Activated CD4-positive, CD25-positive, alpha-beta regulatory T cell treated with anti-CD3 and anti-CD28 coated beads, Interleukin-2, amount 50 U/mL, for 72 hours (primary cell): ENCODE measurements around the gene OLAH.
"Not testable (repeated sequence)": the region's sequence is repeated elsewhere in the genome, so short reads cannot be mapped to it uniquely, and the experiment has no call there.

Experiments used
- DNase-seq: peaks from one replicate; pipeline ENCODE4 v3.0.0; 2021

OLAH gene

DNA sequence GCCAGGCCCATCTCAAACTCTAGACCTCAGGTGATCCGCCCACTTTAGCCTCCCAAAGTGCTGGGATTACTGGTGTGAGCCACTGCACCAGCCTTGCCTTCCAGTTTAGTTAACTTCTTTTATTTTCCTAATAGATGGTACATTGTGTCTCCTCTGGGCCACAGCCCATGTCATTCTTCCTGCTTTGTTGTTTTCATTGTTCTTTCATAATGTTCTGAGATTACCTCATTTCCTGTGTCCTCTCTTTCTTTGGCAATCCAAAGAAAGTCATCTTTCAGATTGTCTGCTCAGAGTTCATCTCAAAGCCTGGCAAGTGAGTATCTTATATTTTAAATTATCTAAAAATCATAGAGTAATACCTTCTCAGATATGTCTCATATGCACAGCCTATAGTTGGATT is at the start of gene OLAH:
TSS of gene OLAH (plus strand) at position 270 of the 400 bp plus-strand sequence. CDS start 3,346 bp downstream, outside the sequence.
- no peak for DNase-seq

GRCh38 chr10:14995964-14996565 is 47.7 kb upstream of the OLAH start:
- no peak for DNase-seq

- DNase-seq, result not testable (repeated sequence)
These were observed 30.2 kb upstream of the OLAH start for GRCh38 chr10:15013530-15013929.

- DNase-seq, result no peak
These were observed 28.3 kb upstream of the OLAH start for GRCh38 chr10:15015451-15015850.

DNA sequence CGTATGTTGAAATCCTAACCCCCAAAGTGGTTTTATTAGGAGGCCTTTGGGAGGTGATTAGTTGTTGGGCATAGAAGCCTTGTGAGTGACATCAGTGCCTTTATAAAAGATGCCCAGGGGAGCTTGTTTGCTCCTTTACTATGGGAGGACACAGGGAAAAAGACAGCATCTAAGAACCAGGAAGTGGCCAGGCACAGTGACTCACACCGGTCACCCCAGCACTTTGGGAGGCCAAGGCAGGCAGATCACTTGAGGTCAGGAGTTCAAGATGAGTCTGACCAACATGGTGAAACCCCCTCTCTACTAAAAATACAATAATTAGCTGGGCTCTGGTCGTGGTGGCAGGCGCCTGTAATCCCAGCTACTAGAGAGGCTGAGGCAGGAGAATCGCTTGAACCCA is 22.8 kb upstream of the OLAH start:
- DNase-seq, result not testable (repeated sequence)

- DNase-seq, result not testable (repeated sequence)
These were observed 20.7 kb upstream of the OLAH start for GRCh38 chr10:15023079-15023478.

DNA sequence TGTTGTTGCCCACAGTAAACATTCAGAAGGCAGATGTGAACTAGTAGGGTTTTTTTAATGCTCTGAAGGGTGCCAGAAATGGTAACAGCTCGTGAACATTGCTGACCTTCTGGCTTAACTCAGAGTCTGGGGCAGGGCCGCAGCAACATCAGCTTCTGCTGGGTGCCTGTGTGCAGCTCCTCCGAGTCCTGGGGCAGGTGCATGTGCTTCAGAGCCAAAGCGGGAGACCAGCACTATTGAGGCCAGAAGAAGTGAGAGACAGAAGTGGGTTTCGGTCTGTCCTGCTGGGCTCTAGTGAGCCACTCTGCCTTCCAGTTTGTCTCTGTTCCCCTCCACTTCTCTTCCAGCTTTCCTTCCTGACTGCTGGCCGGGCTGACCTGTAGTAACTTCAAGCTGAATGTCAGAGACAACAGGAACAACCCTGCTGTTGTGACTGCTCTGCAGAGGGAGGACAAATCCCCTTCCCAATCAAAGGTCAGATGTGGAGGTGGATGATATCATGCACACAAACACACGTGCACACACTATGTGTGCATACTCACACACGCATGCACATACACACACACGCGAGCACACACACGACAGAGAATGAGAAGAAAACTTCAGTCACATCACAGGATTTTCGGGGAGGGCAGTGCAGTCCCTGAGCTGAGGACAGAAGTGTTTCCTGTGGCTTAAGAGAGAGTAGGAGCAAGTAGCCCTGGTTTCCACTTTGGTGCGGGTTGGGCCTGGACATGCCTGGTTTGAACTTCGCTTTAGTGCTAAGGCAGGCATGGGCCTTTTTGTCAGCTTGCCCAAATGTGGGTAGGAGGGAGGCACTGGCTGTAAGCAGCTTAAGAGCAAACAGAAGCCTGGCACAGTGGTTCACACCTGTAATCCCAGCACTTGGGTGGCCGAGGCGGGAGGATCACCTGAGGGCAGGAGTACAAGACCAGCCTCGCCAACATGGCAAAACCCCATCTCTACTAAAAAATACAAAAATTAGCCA is 19.4 kb upstream of the OLAH start:
- DNase-seq, result not testable (repeated sequence)

- not testable (repeated sequence) for DNase-seq
These were observed 18.7 kb upstream of the OLAH start for GRCh38 chr10:15025040-15025439.

GRCh38 chr10:15027741-15028140 is 16.0 kb upstream of the OLAH start:
- no peak for DNase-seq

DNA sequence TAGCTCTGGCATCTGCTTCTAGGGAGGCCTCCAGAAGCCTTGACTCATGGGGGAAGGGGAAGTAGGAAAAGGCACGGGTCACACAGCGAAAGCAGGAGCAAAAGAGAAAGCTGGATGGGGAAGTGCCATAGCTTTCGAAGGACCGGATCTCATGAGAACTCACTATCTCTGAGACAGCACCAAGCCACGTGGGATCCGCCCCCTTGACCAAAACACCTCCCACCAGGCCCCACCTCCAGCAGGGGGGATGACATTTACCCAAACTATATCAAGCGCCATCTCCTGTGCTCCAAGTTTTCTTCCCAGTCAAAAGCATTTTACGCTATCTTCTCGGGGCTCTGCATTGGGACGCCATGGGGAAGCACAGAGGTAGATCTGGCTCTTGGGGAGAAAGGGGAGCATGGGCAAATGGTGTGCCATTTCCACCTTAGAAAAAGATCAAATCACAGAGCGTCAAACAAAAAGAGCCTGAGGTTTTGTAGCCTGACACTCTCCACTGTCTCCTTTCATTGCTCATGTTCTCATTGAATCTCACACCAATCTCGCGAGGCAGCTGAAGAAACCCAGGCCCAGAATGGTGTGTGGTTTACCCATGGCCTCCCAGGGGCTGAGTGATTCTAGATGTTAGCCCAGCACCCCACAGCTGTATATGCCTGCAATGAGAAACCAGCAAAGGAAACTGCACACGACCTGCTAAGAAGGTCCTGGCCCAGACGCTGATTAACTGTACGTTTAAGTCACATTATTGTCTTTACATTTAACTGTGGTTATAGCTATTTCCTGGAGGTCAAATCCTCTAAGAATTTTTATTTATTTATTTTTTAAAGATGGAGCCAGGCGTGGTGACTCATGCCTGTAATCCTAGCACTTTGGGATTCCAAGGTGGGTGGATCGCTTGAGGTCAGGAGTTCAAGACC is 8.1 kb upstream of the OLAH start:
- DNase-seq, result no peak

DNA sequence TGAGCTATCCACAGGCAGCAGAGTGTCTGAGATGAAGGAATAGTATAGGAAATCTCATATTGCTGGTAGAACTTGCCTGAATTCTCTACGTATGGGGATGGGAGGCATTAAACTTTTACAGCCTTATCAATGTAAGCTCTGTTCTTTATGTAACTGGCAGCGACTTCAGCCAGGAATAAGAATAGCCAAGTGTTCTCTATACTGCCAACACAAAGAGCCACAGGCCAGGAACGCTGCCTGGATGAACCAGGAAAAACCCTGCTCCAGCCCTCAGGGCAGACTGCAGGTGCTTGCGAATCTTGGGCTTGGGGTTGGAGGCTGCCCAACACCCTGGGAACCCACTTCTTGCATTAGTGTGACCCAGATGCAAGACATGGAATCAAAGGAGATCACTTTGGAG is 6.1 kb upstream of the OLAH start:
- DNase-seq, result no peak

GRCh38 chr10:15038416-15038815 is 5.3 kb upstream of the OLAH start:
- no peak for DNase-seq

GRCh38 chr10:15045380-15045779 is 1.6 kb downstream of the OLAH start:
- DNase-seq, result no peak

DNA sequence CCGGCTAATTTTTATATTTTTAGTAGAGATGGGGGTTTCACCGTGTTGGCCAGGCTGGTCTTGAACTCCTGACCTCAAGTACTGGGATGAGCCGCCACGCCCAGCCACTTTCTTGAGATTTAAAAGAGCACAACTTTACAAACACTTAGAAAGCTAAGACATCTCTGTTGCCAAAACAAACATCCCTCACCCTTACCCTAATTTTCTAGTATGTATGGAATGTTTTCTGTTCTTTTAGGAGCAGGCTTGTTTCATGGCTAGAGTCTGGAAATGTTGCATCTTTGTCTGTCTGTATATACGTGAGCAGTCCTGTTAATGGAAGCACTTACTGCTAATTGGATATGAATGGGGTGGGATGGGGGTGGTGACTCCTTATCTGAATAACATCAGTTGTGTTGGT is 2.9 kb downstream of the OLAH start:
- DNase-seq, result no peak

DNA sequence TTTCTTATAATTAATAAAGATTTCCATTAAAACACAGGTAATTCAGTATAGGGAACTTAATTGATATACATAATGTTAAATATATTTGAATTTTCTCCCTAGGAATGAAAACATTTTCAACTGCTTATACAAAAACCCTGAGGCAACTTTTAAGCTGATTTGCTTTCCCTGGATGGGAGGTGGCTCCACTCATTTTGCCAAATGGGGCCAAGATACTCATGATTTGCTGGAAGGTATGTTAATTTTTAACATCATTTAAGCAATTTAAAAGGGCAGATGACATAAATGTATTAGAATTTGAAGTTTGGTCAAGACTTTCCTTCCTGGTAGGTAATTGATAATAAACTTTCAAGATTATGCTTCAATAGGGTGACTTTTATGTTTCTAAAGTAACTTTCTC is 5.8 kb downstream of the OLAH start:
- no peak for DNase-seq

GRCh38 chr10:15052121-15052520 is 8.4 kb downstream of the OLAH start:
- no peak for DNase-seq

- no peak for DNase-seq
These were observed 9.3 kb downstream of the OLAH start for GRCh38 chr10:15053061-15053460.

DNA sequence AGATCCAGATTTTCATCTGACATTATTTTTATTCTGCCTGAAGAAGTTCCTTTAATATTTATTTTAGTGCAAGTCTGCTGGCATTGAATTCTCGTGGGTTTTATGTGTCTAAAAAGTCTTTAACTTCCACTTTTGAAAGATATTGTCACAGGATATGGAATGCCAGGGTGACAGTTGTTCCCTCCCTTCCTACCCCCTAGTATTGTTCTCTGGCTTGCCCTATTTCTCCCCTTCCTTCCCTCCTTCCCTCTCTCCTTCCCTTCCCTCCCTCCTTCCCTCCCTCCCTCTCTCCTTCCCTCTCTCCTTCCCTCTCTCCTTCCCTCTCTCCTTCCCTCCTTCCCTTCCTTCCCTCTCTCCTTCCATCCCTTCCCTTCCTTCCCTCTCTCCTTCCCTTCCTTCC is 14.9 kb downstream of the OLAH start:
- DNase-seq, result no peak

- DNase-seq, result no peak
These were observed 16.2 kb downstream of the OLAH start for GRCh38 chr10:15059914-15060313.

DNA sequence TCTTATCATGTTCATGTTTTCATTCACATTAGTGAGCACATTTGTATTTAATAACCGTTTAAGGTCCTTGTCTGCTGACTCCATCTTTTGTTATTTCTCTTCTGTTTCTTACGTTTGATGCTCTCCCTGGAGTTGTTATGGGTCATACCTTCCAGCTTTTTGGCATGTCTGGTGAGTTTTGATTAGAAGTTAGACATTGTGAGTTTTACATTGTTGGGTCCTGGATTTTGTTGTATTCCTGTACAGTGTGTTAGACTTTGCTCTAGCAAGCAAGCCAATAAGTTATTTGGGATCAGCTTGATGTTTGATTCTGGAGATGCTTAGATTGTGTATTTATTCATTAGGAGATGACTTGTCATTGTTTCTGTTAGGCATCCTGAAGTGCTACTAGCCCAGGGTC is 16.9 kb downstream of the OLAH start:
- no peak for DNase-seq

DNA sequence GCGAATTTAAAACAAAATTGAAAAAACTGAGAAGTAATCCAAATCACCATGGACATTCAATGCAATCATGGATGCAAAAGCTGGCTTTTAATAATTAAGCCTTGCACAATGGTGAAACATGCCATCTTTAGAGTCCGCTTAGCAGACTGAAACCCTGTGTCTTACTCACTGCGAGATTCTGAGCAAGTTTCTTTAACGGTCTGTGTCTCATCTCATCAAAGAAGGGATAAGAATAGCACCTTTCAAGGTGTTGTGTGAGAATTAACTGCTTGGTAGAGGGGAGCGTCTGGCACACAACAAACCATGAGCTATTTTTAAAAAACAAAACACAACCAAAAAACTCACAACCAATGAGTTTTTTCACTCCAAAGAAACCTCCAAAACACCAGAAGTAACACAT is 23.4 kb downstream of the OLAH start:
- no peak for DNase-seq

- no peak for DNase-seq
These were observed 25.1 kb downstream of the OLAH start for GRCh38 chr10:15068802-15069201.

GRCh38 chr10:15069230-15069629 is 25.5 kb downstream of the OLAH start:
- DNase-seq, result no peak
